SK-N-SH (cell line): ENCODE data around the gene TACO1. TPM values are rescaled to one million over a fixed set of nuclear protein-coding genes. Genes with fewer than 3 reads are reported as not detected.

Experiments used
- CTCF ChIA-PET: fragments of 300-600, 350-600 bp; formaldehyde crosslinking; extraction: SDS; loops from one replicate; lab custom pipeline; 2021; lab: Yijun Ruan, JAX
- POLR2A ChIA-PET: fragments of 350-600 bp; sonication (Branson Sonifier 250); formaldehyde crosslinking; extraction: SDS; loops from one replicate; lab custom pipeline; 2020; ENCODE audit warnings: antibody characterized with exemption, inconsistent platforms; lab: Yijun Ruan, JAX
- DNase-seq: peaks from one replicate; pipeline ENCODE4 v3.0.0; 2012
- H2AFZ ChIP-seq: fragments of 200-600 bp; sonication (generic); 2 replicates; pipeline ENCODE4 v1.8.1; 2016; ENCODE audit warnings: antibody characterized with exemption, mild to moderate bottlenecking, low read depth
- H3F3A ChIP-seq: fragments of 200-600 bp; sonication (generic); replicated peaks from 2 replicates; pipeline ENCODE3; 2016; ENCODE audit warnings: antibody characterized with exemption, mild to moderate bottlenecking; ENCODE audit not compliant: insufficient read depth
- H3K27ac ChIP-seq, 2 experiments: fragments of 200-500 bp in 1 of 2; fragments of 200-600 bp in 1 of 2; sonication (Bioruptor generic) in 1 of 2; sonication (generic), shearing (Covaris generic) in 1 of 2; 2 replicates each; pipeline versions ENCODE4 v1.5.1 to v1.6.1; 2014 to 2016; ENCODE audit warnings: low read depth in 2 of 2, inconsistent platforms in 1 of 2, low read length in 1 of 2, mild to moderate bottlenecking in 1 of 2, mixed read lengths in 1 of 2
- H3K27me3 ChIP-seq: fragments of 200-600 bp; sonication (generic), shearing (Covaris generic); 2 replicates; pipeline ENCODE4 v1.6.1; 2016; ENCODE audit warnings: mixed run types; ENCODE audit not compliant: insufficient read depth
- H3K36me3 ChIP-seq, 2 experiments: fragments of 200-500 bp in 1 of 2; fragments of 200-600 bp in 1 of 2; sonication (Bioruptor generic) in 1 of 2; sonication (generic) in 1 of 2; replicated peaks in 1 of 2; 2 replicates each; pipeline versions ENCODE3 to v1.5.1; 2014 to 2016; ENCODE audit warnings: low read length in 1 of 2, mild to moderate bottlenecking in 1 of 2; ENCODE audit not compliant: insufficient read depth in 2 of 2, control insufficient read depth in 1 of 2
- H3K4me1 ChIP-seq, 2 experiments: fragments of 200-500 bp in 1 of 2; fragments of 200-600 bp in 1 of 2; sonication (Bioruptor generic) in 1 of 2; sonication (generic), shearing (Covaris generic) in 1 of 2; 2 replicates each; pipeline versions ENCODE4 v1.5.1 to v1.6.1; 2014 to 2016; ENCODE audit warnings: low read depth in 1 of 2, low read length in 1 of 2, mixed run types in 1 of 2; ENCODE audit not compliant: insufficient read depth in 2 of 2, control insufficient read depth in 1 of 2
- H3K4me2 ChIP-seq: fragments of 200-600 bp; sonication (generic), shearing (Covaris generic); 2 replicates; pipeline ENCODE4 v1.6.1; 2017; ENCODE audit warnings: mixed run types
- H3K4me3 ChIP-seq, 2 experiments: fragments of 200-500 bp in 1 of 2; fragments of 200-600 bp in 1 of 2; sonication (Bioruptor generic) in 1 of 2; sonication (generic), shearing (Covaris generic) in 1 of 2; 2 replicates each; pipeline versions ENCODE4 v1.5.1 to v1.8.1; 2014 to 2016; ENCODE audit warnings: low read depth in 2 of 2, inconsistent platforms in 1 of 2, low read length in 1 of 2, mild to moderate bottlenecking in 1 of 2, mixed read lengths in 1 of 2, moderate library complexity in 1 of 2
- H3K79me2 ChIP-seq: fragments of 200-600 bp; sonication (generic); 2 replicates; pipeline ENCODE4 v1.8.1; 2017; ENCODE audit warnings: mild to moderate bottlenecking; ENCODE audit not compliant: insufficient read depth
- H3K9ac ChIP-seq: fragments of 200-600 bp; sonication (generic); 2 replicates; pipeline ENCODE4 v1.6.1; 2017; ENCODE audit warnings: mixed run types
- H3K9me2 ChIP-seq: fragments of 200-600 bp; sonication (generic); 2 replicates; pipeline ENCODE4 v1.6.1; 2017; ENCODE audit warnings: mixed run types
- H3K9me3 ChIP-seq: fragments of 200-600 bp; sonication (generic); 2 replicates; pipeline ENCODE4 v1.6.1; 2017; ENCODE audit warnings: mixed run types, mild to moderate bottlenecking, moderate library complexity
- H4K20me1 ChIP-seq: fragments of 200-600 bp; sonication (generic); 2 replicates; pipeline ENCODE4 v1.6.1; 2017; ENCODE audit warnings: mild to moderate bottlenecking, mixed run types; ENCODE audit not compliant: insufficient read depth
- CHD2 ChIP-seq: fragments of 150-350 bp; IDR thresholded peaks from 2 replicates; pipeline ENCODE4 v1.6.1; 2018; ENCODE audit warnings: low read length; ENCODE audit not compliant: partially characterized antibody
- ELF1 ChIP-seq: IDR thresholded peaks from 2 replicates; pipeline ENCODE4 v1.4.0; 2012
- FOSL2 ChIP-seq: IDR thresholded peaks from 2 replicates; pipeline ENCODE4 v1.4.0; 2012; ENCODE audit warnings: low read depth, mild to moderate bottlenecking, moderate library complexity, borderline replicate concordance
- FOXM1 ChIP-seq: IDR thresholded peaks from 2 replicates; pipeline ENCODE4 v1.4.0; 2012; ENCODE audit warnings: low read depth, mild to moderate bottlenecking
- MEF2A ChIP-seq: IDR thresholded peaks from 2 replicates; pipeline ENCODE4 v1.4.0; 2012; ENCODE audit warnings: low read depth, borderline replicate concordance
- MXI1 ChIP-seq: IDR thresholded peaks from 2 replicates; pipeline ENCODE4 v1.6.1; 2012; ENCODE audit warnings: mild to moderate bottlenecking, low read depth, low read length, improper control_type of control experiment
- POLR2AphosphoS5 ChIP-seq: IDR thresholded peaks from 2 replicates; pipeline ENCODE4 v1.6.1; 2012; ENCODE audit warnings: low read depth, low read length
- RCOR1 ChIP-seq: fragments of 150-350 bp; IDR thresholded peaks from 2 replicates; pipeline ENCODE4 v1.6.1; 2017; ENCODE audit warnings: antibody characterized with exemption, low read length
- RXRA ChIP-seq: IDR thresholded peaks from 2 replicates; pipeline ENCODE4 v1.4.0; 2012; ENCODE audit warnings: low read depth, mild to moderate bottlenecking, borderline replicate concordance
- SIN3A ChIP-seq: IDR thresholded peaks from 2 replicates; pipeline ENCODE4 v1.6.1; 2012; ENCODE audit warnings: low read depth, mild to moderate bottlenecking, low read length, moderate library complexity, borderline replicate concordance
- SMC3 ChIP-seq: IDR thresholded peaks from 2 replicates; pipeline ENCODE4 v1.6.1; 2012; ENCODE audit warnings: low read depth, low read length, improper control_type of control experiment
- TAF1 ChIP-seq: IDR thresholded peaks from 2 replicates; pipeline ENCODE4 v1.6.1; 2012; ENCODE audit warnings: low read depth, mild to moderate bottlenecking, low read length, moderate library complexity, borderline replicate concordance
- TEAD4 ChIP-seq: IDR thresholded peaks from 2 replicates; pipeline ENCODE4 v1.4.0; 2012; ENCODE audit warnings: mild to moderate bottlenecking, borderline replicate concordance; ENCODE audit not compliant: insufficient read depth
- YY1 ChIP-seq: IDR thresholded peaks from 2 replicates; pipeline ENCODE4 v1.4.0; 2012; ENCODE audit warnings: low read depth, mild to moderate bottlenecking
- WGBS: methylation state at CpG from one replicate; pipeline ENCODE4 v1.1.6; 2017; ENCODE audit warnings: low lambda C conversion rate; 5-methylcytosine and 5-hydroxymethylcytosine counted together
- polyA plus RNA-seq, 3 experiments: library from polyadenylated mRNA; depleted of rRNA; stranded (reverse); fragments of >200 nt; gene quantifications; 2 replicates each; pipeline ENCODE4 v1.2.3, GENCODE V29; 2012
- TF ChIP-seq, protein P1 (sequence below): IDR thresholded peaks from 2 replicates; pipeline ENCODE4 v1.4.0; 2012; ENCODE audit warnings: low read depth, borderline replicate concordance
- TF ChIP-seq, protein P2 (sequence below): fragments of 150-350 bp; IDR thresholded peaks from 2 replicates; pipeline ENCODE4 v1.6.1; 2017; ENCODE audit warnings: antibody characterized with exemption, low read length, low read depth, borderline replicate concordance
- TF ChIP-seq, protein P3 (sequence below): IDR thresholded peaks from 2 replicates; pipeline ENCODE4 v1.4.0; 2012; ENCODE audit warnings: low read depth, borderline replicate concordance
- TF ChIP-seq, protein P4 (sequence below): fragments of 200-600 bp; sonication (generic); IDR thresholded peaks from 2 replicates; pipeline ENCODE4 v1.6.1; 2017; ENCODE audit warnings: antibody characterized with exemption, mild to moderate bottlenecking, moderate library complexity

Gene TACO1
- polyA plus RNA-seq, 1 of the 3 experiments (the other 2 are of a cell fraction): 37.9 TPM

DNA sequence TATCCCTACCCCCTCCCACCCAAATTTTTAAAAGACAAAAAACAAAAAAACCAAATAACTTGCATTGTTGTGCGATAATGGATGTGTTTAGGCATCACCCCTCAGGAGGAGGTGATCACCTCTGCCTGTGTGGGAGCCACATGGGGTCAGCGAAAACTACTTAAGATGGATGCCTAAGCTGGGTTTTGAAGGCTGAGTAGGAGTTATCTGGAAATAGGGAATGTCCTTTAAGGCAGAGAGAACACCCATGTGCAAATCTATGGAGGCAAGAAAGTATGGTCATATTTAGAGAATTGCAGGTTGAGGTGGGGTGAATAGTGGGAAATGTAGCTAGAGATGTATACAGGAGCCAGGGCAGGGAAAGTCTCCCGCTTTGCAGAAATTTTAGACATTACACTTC is 5.6 kb upstream of the TACO1 start:
- Histone ChIP-seq H3K79me2 (peaks cover 3% of the 10 kb centered on the region; the same call in 1 of the 2 replicates), H3K27ac (no peak overlapping the region), H3K9me2 (no peaks in the 10 kb centered on the region), H3K9ac (no peak overlapping the region), H2AFZ (no peak overlapping the region), H3K9me3 (no peaks in the 10 kb centered on the region), H3K4me2 (no peak overlapping the region), H3K4me3 (no peak overlapping the region), H3K27me3 (no peaks in the 10 kb centered on the region), H3K36me3 (peaks cover 24 to 40% of the 10 kb centered on the region in 2 experiments), H3K4me1 (peaks cover 0 to 3% of the 10 kb centered on the region in 2 experiments; a peak in 2 of 4 replicates), H4K20me1 (no peaks in the 10 kb centered on the region), H3F3A (peaks cover 15% of the 10 kb centered on the region)
- POLR2A ChIA-PET: interaction anchor here (0.6 kb wide), 1 partner anchor 12 kb away, joined by 3 read pairs; no protein-coding TSS in a partner anchor
- no peak for TF ChIP-seq YY1
- no peak for TF ChIP-seq RXRA
- peak; percentile 7; the same call in 1 of the 2 replicates for TF ChIP-seq POLR2AphosphoS5
- 95% methylated on average over 3 of the region's 3 CpGs for WGBS
- no peak for DNase-seq
- CTCF ChIA-PET: interaction anchor here (0.6 to 3.8 kb wide), 5 partner anchors 17 to 156 kb away, joined by 3 to 28 read pairs (median 4); no protein-coding TSS in a partner anchor

DNA sequence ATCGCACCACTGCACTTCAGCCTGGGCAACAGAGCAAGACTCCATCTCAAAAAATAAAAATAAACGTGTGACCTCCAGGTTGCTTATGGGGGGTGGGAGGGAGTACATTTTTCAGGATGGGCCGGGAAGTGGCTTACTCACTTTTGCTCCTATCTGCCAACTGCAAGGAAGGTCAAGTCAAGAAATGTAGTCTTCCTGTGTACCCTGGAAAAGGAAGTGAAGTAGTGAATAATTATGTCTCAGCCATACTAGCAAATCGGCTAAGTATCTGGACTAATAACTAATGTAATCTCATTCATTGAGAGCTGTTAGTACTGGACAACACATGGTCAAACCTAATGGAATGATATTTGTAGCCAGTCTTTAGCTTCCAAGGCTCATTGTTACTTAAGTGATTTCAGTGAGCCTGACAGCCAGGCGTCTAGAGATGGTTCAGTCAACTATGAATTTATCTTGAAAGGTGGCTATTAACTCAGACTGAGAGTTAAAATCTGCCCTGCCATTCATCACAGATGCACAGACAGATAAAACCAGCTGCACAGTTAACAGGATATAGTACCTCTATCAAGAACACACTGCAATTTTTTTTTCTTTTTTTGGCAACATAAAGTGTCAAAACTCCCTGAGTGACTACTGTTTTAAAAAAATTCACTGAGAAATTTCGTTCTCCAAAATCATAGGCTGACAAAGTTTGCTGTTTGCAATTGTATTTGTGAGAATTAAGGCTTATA is 3.7 kb upstream of the TACO1 start:
- Histone ChIP-seq H3K4me2 (no peak overlapping the region), H3K9me3 (no peaks in the 10 kb centered on the region), H4K20me1 (no peaks in the 10 kb centered on the region), H3K79me2 (peaks cover 12% of the 10 kb centered on the region), H3K4me3 (no peak overlapping the region), H3K4me1 (peaks cover 6 to 14% of the 10 kb centered on the region in 2 experiments; a peak in 2 of 4 replicates), H3K9ac (no peak overlapping the region), H3K36me3 (peaks cover 6 to 23% of the 10 kb centered on the region in 2 experiments), H3K27ac (peak overlapping the region in 1 of 2 experiments; percentile 11; a peak in 1 of 4 replicates), H3K27me3 (no peaks in the 10 kb centered on the region), H3F3A (peaks cover 19% of the 10 kb centered on the region), H2AFZ (no peak overlapping the region), H3K9me2 (no peaks in the 10 kb centered on the region)
- TF ChIP-seq, protein P1, sequence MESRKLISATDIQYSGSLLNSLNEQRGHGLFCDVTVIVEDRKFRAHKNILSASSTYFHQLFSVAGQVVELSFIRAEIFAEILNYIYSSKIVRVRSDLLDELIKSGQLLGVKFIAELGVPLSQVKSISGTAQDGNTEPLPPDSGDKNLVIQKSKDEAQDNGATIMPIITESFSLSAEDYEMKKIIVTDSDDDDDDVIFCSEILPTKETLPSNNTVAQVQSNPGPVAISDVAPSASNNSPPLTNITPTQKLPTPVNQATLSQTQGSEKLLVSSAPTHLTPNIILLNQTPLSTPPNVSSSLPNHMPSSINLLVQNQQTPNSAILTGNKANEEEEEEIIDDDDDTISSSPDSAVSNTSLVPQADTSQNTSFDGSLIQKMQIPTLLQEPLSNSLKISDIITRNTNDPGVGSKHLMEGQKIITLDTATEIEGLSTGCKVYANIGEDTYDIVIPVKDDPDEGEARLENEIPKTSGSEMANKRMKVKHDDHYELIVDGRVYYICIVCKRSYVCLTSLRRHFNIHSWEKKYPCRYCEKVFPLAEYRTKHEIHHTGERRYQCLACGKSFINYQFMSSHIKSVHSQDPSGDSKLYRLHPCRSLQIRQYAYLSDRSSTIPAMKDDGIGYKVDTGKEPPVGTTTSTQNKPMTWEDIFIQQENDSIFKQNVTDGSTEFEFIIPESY: no peak
- TF ChIP-seq RCOR1 (no peak), TEAD4 (no peak), FOSL2 (no peak), CHD2 (no peak), ELF1 (no peak), FOXM1 (no peak), TAF1 (no peak), SIN3A (no peak), MXI1 (no peak), SMC3 (no peak), RXRA (no peak), MEF2A (no peak)
- TF ChIP-seq, protein P2, sequence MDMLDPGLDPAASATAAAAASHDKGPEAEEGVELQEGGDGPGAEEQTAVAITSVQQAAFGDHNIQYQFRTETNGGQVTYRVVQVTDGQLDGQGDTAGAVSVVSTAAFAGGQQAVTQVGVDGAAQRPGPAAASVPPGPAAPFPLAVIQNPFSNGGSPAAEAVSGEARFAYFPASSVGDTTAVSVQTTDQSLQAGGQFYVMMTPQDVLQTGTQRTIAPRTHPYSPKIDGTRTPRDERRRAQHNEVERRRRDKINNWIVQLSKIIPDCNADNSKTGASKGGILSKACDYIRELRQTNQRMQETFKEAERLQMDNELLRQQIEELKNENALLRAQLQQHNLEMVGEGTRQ: no peak
- TF ChIP-seq, protein P3, sequence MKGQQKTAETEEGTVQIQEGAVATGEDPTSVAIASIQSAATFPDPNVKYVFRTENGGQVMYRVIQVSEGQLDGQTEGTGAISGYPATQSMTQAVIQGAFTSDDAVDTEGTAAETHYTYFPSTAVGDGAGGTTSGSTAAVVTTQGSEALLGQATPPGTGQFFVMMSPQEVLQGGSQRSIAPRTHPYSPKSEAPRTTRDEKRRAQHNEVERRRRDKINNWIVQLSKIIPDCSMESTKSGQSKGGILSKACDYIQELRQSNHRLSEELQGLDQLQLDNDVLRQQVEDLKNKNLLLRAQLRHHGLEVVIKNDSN: no peak
- TF ChIP-seq, protein P4, sequence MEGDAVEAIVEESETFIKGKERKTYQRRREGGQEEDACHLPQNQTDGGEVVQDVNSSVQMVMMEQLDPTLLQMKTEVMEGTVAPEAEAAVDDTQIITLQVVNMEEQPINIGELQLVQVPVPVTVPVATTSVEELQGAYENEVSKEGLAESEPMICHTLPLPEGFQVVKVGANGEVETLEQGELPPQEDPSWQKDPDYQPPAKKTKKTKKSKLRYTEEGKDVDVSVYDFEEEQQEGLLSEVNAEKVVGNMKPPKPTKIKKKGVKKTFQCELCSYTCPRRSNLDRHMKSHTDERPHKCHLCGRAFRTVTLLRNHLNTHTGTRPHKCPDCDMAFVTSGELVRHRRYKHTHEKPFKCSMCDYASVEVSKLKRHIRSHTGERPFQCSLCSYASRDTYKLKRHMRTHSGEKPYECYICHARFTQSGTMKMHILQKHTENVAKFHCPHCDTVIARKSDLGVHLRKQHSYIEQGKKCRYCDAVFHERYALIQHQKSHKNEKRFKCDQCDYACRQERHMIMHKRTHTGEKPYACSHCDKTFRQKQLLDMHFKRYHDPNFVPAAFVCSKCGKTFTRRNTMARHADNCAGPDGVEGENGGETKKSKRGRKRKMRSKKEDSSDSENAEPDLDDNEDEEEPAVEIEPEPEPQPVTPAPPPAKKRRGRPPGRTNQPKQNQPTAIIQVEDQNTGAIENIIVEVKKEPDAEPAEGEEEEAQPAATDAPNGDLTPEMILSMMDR: no peak
- ChIA-PET CTCF (interaction anchor here (0.9 to 2.3 kb wide), 9 partner anchors 10 to 171 kb away, joined by 3 to 17 read pairs (median 4); no protein-coding TSS in a partner anchor), POLR2A (no interaction called here)
- DNase-seq: no peak
- WGBS: 64% methylated on average over 6 of the region's 6 CpGs
